ENCODE results near the gene IDH3G. TPM values are rescaled to one million over a fixed set of nuclear protein-coding genes. Genes with fewer than 3 reads are reported as not detected.

Gene IDH3G
- total and polyA plus RNA-seq, 8 donors = 31.0 to 186 (median 54.2) TPM

DNA sequence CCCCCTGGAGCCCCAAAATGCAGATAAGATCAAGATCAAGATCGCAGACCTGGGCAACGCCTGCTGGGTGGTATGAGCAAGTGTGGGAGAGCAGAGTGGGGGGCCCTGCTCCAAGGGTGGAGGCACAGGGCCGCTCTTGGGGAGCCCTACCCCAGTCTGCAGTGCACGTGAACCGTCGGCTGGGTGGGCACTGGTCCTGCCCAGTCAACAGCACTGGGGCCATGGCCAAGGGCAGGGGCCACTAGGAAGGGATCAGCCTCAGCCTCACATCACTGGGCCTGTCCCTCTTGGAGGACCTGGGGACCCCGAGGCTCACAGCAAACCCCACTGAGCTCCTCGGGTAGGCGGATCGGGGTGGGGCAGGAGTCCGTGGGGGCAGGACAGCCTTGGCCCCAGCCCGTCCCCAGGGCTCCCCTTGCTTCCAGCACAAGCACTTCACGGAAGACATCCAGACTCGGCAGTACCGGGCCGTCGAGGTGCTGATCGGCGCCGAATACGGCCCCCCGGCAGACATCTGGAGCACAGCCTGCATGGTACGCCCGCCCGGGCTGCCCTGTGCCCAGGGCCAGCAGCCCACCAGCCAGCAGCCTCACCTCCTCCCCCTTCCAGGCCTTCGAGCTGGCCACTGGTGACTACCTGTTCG is 9.7 kb downstream of the IDH3G start:
- peaks cover 0 to 16% (median 3%) of the 10 kb centered on the region in 3 donors for H3K27me3 ChIP-seq
- no peak overlapping the region for H3K4me3 ChIP-seq
- no peaks in the 10 kb centered on the region for H3K9me3 ChIP-seq
- no peak for TF ChIP-seq CTCF (IDR thresholded peaks at IDR 0.05)
- intact Hi-C loops (cut with DNase I; ENCODE audit: low total_unique reads) = no loop called here
- H3K36me3 ChIP-seq = peaks cover 3 to 61% (median 52%) of the 10 kb centered on the region in 4 donors
- WGBS, 5 donors = 90 to 93% (median 92%) methylated on average over 7 to 27 of the region's 27 CpGs
- H3K4me1 ChIP-seq = peaks cover 0 to 26% (median 15%) of the 10 kb centered on the region in 4 donors
- DNase-seq = no peak
- no peak overlapping the region for H3K27ac ChIP-seq

- WGBS, 5 donors = 66 to 86% (median 79%) methylated on average over 13 to 24 of the region's 24 CpGs
- no peak for DNase-seq
- Histone ChIP-seq H3K27me3 (peaks cover 0 to 16% (median 3%) of the 10 kb centered on the region in 3 donors), H3K9me3 (no peaks in the 10 kb centered on the region), H3K36me3 (peaks cover 0 to 52% (median 43%) of the 10 kb centered on the region in 4 donors), H3K4me3 (no peak overlapping the region), H3K4me1 (peaks cover 0 to 26% (median 15%) of the 10 kb centered on the region in 4 donors), H3K27ac (no peak overlapping the region)
- intact Hi-C loops (cut with DNase I; ENCODE audit: low total_unique reads) = no loop called here
- TF ChIP-seq POLR2AphosphoS5 (IDR thresholded peaks at IDR 0.05) (no peak), CTCF (IDR thresholded peaks at IDR 0.05) (no peak), POLR2A (IDR thresholded peaks at IDR 0.05) (no peak), EP300 (IDR thresholded peaks at IDR 0.05) (no peak)
Observed at GRCh38 chrX:153783378-153784013, 10.7 kb downstream of the IDH3G start.

GRCh38 chrX:153782871-153783270 is 11.3 kb downstream of the IDH3G start:
- Histone ChIP-seq H3K4me3 (no peak overlapping the region), H3K27me3 (peaks cover 0 to 16% (median 3%) of the 10 kb centered on the region in 3 donors), H3K9me3 (no peaks in the 10 kb centered on the region), H3K4me1 (peaks cover 0 to 26% (median 15%) of the 10 kb centered on the region in 4 donors), H3K36me3 (peaks cover 0 to 47% (median 37%) of the 10 kb centered on the region in 4 donors), H3K27ac (no peak overlapping the region)
- WGBS, 5 donors = 40 to 91% (median 86%) methylated on average over 1 to 14 of the region's 14 CpGs
- no peak for DNase-seq
- TF ChIP-seq CTCF (IDR thresholded peaks at IDR 0.05) (no peak), POLR2A (IDR thresholded peaks at IDR 0.05) (no peak), EP300 (IDR thresholded peaks at IDR 0.05) (no peak), POLR2AphosphoS5 (IDR thresholded peaks at IDR 0.05) (no peak)
- intact Hi-C loops (cut with DNase I; ENCODE audit: low total_unique reads) = no loop called here

- WGBS, 5 donors = 48 to 60% (median 53%) methylated on average over 7 to 11 of the region's 11 CpGs; no CpG with 5 or more reads in 1 of the 5 donors
- DNase-seq = no peak
- Histone ChIP-seq H3K36me3 (peaks cover 0 to 46% (median 33%) of the 10 kb centered on the region in 4 donors), H3K9me3 (no peaks in the 10 kb centered on the region), H3K27me3 (peaks cover 0 to 17% (median 3%) of the 10 kb centered on the region in 3 donors), H3K4me1 (peaks cover 0 to 26% (median 15%) of the 10 kb centered on the region in 4 donors), H3K4me3 (no peak overlapping the region), H3K27ac (no peak overlapping the region)
- TF ChIP-seq POLR2AphosphoS5 (IDR thresholded peaks at IDR 0.05) (no peak), EP300 (IDR thresholded peaks at IDR 0.05) (no peak), CTCF (IDR thresholded peaks at IDR 0.05) (no peak), POLR2A (IDR thresholded peaks at IDR 0.05) (no peak)
- intact Hi-C loops (cut with DNase I; ENCODE audit: low total_unique reads) = no loop called here
Observed at GRCh38 chrX:153782313-153782712, 11.9 kb downstream of the IDH3G start.
